Stimulated activated naive CD8-positive, alpha-beta T cell treated with anti-CD3 and anti-CD28 coated beads, Interleukin-15, Interleukin-2, amounts not matched to agents 100 ng/mL and 50 ng/mL, for 24 hours (primary cell): Measurements from ENCODE around the gene OXT.
"Not testable (repeated sequence)": the region's sequence is repeated elsewhere in the genome, so short reads cannot be mapped to it uniquely, and the experiment has no call there.

Experiments
- H3K27ac Mint-ChIP-seq: one replicate; pipeline ENCODE4 v1.8.0; 2021; ENCODE audit warnings: mild to moderate bottlenecking, mixed read lengths
- H3K27me3 Mint-ChIP-seq: one replicate; pipeline ENCODE4 v1.8.0; 2021; ENCODE audit warnings: mixed read lengths
- H3K36me3 Mint-ChIP-seq: one replicate; pipeline ENCODE4 v1.8.0; 2021; ENCODE audit warnings: low read depth, mixed read lengths
- H3K4me1 Mint-ChIP-seq: one replicate; pipeline ENCODE4 v1.8.0; 2021; ENCODE audit warnings: low read depth, mixed read lengths
- H3K4me3 Mint-ChIP-seq: one replicate; pipeline ENCODE4 v1.8.0; 2021; ENCODE audit warnings: mild to moderate bottlenecking, mixed read lengths
- H3K9me3 Mint-ChIP-seq: one replicate; pipeline ENCODE4 v1.8.0; 2021; ENCODE audit warnings: mixed read lengths

Gene OXT

DNA sequence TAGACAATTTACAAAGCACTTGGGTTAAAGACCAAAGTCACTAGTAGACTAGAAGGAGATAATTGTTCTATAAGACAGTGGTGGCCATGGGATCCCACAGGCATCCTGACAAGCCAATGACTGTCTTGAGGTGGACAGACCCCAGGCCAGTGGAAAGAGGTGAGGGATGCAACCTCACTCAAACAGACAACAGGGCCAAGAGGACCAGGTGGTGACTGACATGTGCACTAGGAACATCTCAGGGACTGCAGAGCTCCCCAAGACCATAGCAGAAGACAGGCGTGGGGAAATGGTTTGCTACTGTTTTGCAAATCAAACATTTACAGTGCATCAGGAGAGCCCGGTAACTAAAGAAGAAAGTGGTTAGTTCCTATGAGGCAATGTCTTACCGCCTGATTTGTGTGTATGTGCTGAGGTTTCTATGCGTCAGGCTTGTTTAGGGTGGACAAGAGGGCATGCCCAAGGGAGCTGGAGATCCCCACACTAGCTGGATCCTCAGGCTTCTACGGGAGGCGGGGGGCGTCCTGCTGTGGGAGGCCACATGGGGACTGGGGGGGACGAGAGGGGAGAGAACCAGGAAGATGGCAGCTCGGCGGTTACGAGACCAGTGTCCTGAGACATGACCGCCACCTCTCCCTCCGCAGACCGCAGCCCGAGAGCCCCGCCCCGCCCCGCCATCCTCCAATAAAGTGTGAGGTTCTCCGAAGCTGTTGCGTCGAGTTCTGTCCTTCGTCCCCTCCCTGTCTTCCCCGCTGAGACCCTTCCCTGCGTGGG, 26.2 kb upstream of the OXT start:
- Mint-ChIP-seq H3K9me3 (no peaks in the 10 kb centered on the region), H3K27me3 (no peaks in the 10 kb centered on the region), H3K36me3 (peaks cover 25% of the 10 kb centered on the region), H3K27ac (peak overlapping the region; percentile 29), H3K4me1 (peaks cover 19% of the 10 kb centered on the region), H3K4me3 (peak overlapping the region; percentile 97)

DNA sequence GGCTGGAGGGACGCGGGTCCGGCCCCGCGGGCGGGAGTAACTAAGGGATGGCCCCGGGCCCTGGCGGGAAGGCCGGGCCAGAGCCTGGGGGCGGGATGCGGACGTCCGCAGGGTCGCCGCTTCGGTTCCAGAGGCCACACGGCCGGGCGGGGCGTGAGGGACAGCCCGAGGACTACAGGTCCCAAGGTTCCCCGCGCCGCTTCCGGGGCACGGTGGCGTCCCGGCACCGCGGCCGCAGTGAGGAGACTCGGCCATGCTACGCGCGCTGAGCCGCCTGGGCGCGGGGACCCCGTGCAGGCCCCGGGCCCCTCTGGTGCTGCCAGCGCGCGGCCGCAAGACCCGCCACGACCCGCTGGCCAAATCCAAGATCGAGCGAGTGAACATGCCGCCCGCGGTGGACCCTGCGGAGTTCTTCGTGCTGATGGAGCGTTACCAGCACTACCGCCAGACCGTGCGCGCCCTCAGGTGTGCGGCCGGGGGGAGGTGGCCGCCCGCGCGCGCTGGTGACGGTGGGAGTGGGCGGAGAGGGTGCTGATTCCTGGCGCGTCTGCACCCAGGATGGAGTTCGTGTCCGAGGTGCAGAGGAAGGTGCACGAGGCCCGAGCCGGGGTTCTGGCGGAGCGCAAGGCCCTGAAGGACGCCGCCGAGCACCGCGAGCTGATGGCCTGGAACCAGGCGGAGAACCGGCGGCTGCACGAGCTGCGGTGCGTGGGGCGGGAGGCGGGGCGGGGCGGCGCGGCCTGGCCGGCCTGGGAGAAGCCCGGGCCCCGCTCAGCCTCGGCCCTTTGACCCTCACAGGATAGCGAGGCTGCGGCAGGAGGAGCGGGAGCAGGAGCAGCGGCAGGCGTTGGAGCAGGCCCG, 25.4 kb upstream of the OXT start, which contains the start of gene MRPS26:
TSS of gene MRPS26 (plus strand) at position 237 of the 861 bp plus-strand sequence. CDS start at position 254, 17 bp downstream.
- H3K27ac Mint-ChIP-seq: peak within 1 kb of the TSS; percentile 82
- H3K27me3 Mint-ChIP-seq: no peaks in the 10 kb centered on the region
- H3K4me1 Mint-ChIP-seq: peaks cover 19% of the 10 kb centered on the region
- H3K36me3 Mint-ChIP-seq: peaks cover 31% of the 10 kb centered on the region
- no peaks in the 10 kb centered on the region for H3K9me3 Mint-ChIP-seq
- peak within 1 kb of the TSS; percentile 97 for H3K4me3 Mint-ChIP-seq

DNA sequence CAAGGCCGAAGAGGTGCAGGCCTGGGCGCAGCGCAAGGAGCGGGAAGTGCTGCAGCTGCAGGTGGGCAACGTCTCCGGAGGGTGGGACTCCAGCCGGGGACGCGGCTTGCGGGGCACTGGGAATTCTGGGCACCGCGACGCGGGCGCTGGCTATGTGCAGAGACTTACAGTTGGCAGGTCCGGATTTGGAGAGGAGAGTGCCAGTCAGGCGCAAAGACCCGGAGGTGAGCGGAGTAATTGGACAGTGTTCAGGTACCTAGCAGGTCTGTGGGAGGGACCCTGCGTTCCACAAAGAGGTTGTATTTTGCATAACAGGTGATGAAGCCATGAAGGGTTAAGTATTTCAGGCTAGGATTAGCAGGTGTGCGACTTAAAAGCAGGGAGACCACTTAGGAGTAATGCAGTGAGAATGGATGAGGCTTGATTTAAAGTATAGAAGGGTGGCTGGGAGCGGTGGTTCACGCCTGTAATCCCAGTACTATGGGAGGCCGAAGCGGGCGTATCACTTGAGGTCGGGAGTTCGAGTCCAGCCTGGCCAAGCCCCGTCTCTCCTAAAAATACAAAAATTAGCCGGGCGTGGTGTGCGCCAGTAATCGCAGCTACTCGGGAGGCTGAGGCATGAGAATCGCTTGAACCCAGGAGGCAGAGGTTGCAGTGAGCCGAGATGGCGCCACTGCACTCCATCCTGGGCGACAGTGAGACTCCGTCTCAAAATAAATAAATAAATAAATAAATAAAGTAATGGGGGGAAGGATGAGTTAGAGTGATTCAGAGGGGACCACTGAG, 24.6 kb upstream of the OXT start:
- Mint-ChIP-seq H3K9me3 (no peaks in the 10 kb centered on the region), H3K36me3 (peaks cover 31% of the 10 kb centered on the region)

DNA sequence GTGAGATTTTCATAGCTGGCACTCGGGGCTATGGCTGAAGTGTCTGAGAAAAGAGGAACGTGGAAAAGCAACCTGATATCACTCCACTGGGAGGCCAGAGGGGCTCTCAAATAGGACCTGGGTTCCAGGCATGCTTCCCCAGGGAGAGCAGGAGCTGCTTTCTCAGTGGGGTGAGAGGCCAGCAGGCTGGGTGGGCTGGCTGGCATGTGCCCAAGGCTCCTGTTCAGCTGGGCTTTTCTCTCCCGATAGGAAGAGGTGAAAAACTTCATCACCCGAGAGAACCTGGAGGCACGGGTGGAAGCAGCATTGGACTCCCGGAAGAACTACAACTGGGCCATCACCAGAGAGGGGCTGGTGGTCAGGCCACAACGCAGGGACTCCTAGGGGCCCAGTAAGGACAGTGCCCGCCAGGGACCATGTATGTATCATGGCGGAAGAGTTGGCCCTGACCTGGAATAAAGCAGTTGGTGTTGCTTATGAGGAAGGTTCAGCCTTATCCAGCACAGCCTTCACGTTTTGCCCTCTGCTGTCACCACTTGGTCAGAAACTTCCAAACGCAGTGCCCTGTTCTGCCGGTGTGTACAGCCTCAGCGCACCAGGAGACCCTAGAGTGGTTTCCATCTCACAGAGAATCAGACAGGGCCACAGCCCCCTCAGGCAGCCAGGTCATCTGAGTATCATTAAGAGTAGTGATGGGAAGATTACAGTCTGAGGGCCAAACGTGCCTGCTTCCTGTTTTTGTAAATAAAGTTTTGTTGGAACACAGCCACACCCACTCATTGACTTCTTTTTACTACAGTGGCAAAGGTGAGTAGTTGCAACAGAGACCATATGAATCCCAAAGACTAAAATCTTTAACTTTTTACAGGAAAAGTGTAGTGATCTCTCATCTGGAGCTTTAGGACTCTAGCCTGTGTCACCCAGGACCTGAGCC, 23.7 kb upstream of the OXT start:
- H3K27ac Mint-ChIP-seq: peak overlapping the region; percentile 36
- peaks cover 31% of the 10 kb centered on the region for H3K36me3 Mint-ChIP-seq

More for the DNA sequence above, 24.6 kb upstream of the OXT start:
- H3K4me1 Mint-ChIP-seq: peaks cover 19% of the 10 kb centered on the region
- no peaks in the 10 kb centered on the region for H3K27me3 Mint-ChIP-seq
- H3K27ac Mint-ChIP-seq: peak overlapping the region; percentile 82
- H3K4me3 Mint-ChIP-seq: peak overlapping the region; percentile 97

DNA sequence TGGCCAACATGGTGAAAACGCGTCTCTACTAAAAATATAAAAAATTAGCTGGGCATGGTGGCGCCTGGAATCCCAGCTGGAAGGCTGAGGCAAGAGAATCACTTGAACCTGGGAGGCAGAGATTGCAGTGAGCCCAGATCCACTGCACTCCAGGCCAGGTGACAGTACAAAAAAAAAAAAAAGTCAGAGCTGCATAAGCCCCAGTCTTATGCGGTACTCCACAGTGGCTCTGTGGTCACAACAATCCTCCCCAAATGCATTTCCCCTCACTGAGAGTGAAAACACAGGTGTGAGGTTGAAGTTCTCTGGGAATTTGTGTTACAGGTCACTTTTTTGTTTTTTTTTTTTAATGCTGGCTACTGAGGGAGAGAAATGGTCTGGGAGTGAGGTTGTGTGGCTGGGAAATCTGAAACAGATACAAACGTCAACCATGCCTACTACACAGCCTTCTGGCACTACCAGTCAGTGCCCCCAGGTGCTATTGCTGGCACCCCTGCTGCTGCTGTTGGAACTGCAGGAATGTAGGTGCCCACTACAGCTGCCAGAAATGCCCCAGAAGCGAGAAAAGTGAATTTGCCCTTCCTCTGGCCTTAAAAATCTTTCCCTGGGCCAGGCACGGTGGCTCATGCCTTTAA, 19.9 kb upstream of the OXT start:
- Mint-ChIP-seq H3K4me3 (no peak overlapping the region), H3K27me3 (no peaks in the 10 kb centered on the region), H3K9me3 (no peaks in the 10 kb centered on the region), H3K27ac (no peak overlapping the region), H3K4me1 (peaks cover 11% of the 10 kb centered on the region), H3K36me3 (peaks cover 30% of the 10 kb centered on the region)

More for the DNA sequence above, 23.7 kb upstream of the OXT start:
- Mint-ChIP-seq H3K4me1 (peaks cover 19% of the 10 kb centered on the region), H3K9me3 (no peaks in the 10 kb centered on the region), H3K4me3 (peak overlapping the region; percentile 97), H3K27me3 (no peaks in the 10 kb centered on the region)

DNA sequence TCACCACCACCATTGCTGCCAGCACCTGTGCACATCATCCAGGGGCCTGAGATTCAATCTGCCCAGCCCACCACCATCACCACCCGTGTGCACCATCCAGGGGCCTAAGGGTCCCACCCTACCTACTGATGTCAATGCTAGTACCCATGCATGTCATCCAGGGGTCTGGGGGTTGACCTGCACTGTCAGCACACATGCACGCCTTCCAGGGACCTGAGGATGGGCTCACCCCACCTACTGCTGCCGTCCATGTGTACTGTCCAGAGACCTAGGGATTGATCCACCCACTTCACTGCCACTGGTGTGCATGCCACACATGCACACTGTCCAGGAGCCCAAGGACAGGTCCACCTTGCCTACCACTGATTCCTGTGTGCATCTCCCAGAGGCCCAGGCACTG, 11.9 kb upstream of the OXT start:
- no peaks in the 10 kb centered on the region for H3K36me3 Mint-ChIP-seq
- no peaks in the 10 kb centered on the region for H3K27me3 Mint-ChIP-seq
- no peaks in the 10 kb centered on the region for H3K9me3 Mint-ChIP-seq
- H3K27ac Mint-ChIP-seq: no peak overlapping the region
- H3K4me1 Mint-ChIP-seq: peaks cover 4% of the 10 kb centered on the region
- H3K4me3 Mint-ChIP-seq: no peak overlapping the region

DNA sequence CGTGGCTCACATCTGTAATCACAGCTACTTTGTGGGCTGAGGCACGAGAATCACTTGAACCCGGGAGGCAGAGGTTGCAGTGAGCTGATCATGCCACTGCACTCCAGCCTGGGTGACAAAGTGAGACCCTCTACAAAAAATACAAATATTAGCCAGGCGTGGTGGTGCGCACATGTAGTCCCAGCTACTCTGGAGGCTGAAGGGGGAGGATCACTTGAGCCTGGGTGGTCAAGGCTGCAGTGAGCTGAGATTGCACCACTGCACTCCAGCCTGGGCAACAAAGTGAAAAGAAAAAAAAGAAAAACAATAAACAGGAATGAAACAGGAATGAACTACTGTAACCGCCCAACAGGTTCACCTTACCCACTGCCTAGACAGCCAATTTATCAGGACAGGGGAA, 7.3 kb upstream of the OXT start:
- H3K36me3 Mint-ChIP-seq, H3K4me1 Mint-ChIP-seq, H3K9me3 Mint-ChIP-seq, H3K4me3 Mint-ChIP-seq, H3K27me3 Mint-ChIP-seq, H3K27ac Mint-ChIP-seq: not testable (repeated sequence)

DNA sequence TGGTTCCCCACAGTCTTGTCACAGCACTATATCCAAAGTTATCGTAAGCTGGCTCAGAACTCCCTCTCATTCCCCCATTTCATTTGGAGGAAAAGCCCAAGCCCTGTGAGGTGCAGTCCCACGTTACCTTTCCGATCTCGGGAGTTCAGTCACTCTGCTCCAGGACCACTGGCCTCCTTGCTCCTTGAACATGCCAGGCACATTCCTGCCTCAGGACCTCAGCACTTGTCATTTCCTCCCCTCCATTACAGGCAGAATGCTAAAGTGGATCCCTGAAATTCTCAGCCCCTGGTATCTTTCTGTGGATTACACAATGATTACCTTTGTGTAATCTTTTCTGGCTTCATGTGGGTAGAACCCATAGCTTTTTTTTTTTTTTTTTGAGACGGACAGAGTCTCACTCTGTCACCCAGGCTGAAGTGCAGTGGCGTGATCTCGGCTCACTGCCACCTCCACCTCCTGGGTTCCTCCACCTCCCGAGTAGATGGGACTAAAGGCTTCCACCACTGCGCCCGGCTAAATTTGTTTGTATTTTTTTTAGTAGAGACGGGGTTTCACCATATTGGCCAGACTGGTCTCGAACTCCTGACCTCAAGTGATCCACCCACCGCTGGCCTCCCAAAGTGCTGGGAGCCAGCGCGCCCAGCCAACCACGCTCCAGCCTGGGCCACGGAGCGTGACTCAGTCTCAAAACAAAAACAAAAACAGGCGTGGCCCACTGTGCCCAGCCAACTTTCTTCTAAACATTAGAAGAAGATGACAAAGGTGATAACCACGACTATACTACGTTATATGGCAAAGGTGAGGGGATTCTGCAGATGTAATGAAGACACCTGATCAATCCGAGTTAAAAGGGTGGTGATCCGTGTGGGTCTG, 4.0 kb upstream of the OXT start:
- no peak overlapping the region for H3K4me3 Mint-ChIP-seq
- no peaks in the 10 kb centered on the region for H3K9me3 Mint-ChIP-seq
- no peaks in the 10 kb centered on the region for H3K36me3 Mint-ChIP-seq
- no peak overlapping the region for H3K27ac Mint-ChIP-seq
- peaks cover 19% of the 10 kb centered on the region for H3K4me1 Mint-ChIP-seq
- no peaks in the 10 kb centered on the region for H3K27me3 Mint-ChIP-seq

DNA sequence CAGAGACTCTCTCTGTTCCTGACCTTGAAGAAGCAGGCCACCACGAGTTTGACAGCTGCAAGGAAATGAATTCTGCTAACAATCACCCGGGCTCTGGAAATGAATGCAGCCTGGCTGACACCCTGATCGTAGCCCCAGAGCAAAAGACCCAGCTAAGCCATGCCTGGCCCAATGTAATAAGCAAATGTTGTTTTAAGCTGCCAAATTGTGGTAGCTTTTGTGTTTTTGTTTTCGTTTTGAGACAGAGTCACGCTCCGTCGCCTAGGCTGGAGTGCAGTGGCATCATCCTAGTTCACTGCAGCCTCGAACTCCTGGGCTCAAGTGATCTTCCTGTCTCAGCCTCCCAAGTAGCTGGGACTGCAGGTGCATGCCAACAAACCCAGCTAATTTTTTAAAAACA, 3.3 kb upstream of the OXT start:
- H3K36me3 Mint-ChIP-seq: no peaks in the 10 kb centered on the region
- no peak overlapping the region for H3K4me3 Mint-ChIP-seq
- peaks cover 22% of the 10 kb centered on the region for H3K4me1 Mint-ChIP-seq
- no peak overlapping the region for H3K27ac Mint-ChIP-seq
- H3K9me3 Mint-ChIP-seq: no peaks in the 10 kb centered on the region
- H3K27me3 Mint-ChIP-seq: no peaks in the 10 kb centered on the region

DNA sequence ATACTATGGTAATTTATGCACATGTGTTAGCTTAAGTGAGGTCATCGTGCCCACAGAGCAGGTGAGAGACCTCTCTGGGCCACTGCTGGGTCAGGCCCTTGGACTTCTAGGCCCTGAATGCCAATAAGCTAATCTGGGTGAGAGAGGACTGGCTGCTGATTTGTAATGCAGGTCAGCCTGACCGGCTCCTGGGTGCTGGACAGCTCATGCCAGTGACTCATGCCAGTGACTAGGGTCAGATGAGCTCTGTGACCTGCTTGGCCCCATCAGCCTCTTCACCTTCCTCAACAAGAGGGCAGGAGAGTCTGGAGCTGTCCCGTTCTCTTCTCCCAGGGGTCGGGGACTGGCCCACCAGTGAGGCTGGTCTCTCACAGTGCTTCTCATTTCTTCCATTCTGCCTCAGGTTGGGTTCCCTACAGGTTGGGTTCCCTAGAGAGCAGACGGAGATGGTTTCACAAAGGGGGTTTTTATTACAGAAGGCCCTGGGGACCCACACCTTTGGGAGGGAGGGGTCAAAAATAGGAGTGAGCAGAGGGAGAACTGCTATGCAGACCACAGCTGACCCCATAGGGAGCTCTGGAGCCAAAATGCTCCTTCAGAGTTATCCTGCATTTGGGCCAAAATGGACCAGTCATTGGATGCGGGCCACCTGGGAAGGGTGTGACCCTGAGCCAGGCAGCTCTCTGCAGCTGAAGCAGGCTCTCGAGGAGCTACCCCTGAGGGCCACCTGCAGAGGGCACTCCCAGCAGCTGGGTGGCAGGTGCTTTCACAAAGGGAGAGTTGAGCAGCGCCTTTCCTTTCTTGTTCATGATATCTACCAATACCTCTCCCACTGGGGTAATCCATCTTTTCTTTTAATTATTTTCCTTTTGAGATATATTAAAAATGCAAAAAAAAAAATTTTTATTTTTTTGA, 2.2 kb upstream of the OXT start:
- Mint-ChIP-seq H3K36me3 (no peaks in the 10 kb centered on the region), H3K27ac (no peak overlapping the region), H3K4me1 (peaks cover 21% of the 10 kb centered on the region), H3K27me3 (no peaks in the 10 kb centered on the region), H3K4me3 (no peak overlapping the region), H3K9me3 (no peaks in the 10 kb centered on the region)

DNA sequence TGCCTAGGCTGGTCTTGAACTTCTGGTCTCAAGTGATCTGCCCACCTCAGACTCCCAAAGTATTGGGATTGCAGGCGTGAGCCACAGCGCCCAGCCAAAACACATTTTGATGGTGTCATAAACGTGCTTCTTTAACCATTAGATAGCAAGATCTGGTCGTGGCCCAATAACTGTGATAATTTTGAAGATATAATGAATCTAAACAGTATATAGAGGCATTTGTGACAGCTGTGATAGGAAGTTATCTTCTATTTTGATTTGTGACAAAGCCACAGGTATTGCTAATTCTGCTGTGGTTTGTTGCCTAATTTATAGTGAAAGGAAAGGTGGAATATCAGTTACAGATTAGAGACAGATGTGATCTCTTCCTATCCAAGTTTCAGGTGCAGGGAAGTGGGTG, 695 bp upstream of the OXT start:
- H3K36me3 Mint-ChIP-seq: no peaks in the 10 kb centered on the region
- H3K4me1 Mint-ChIP-seq: peaks cover 15% of the 10 kb centered on the region
- no peaks in the 10 kb centered on the region for H3K27me3 Mint-ChIP-seq
- H3K27ac Mint-ChIP-seq: no peak overlapping the region
- H3K4me3 Mint-ChIP-seq: peak overlapping the region; percentile 63
- H3K9me3 Mint-ChIP-seq: no peaks in the 10 kb centered on the region

DNA sequence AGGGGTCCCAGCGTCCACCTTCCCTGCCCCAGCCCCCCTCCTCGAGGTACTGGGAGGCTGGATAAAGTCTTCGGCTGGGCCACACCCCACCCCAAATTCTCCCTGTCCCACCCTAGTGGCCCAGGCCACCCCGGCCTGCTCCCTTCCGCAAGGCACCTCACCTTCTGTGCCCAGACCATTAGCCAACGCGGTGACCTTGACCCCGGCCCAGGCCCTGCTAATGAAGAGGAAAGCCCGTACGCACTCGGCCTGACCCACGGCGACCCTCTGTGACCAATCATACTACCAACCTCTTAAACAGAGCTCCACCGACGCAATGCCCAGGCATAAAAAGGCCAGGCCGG, 182 bp upstream of the OXT start:
- H3K36me3 Mint-ChIP-seq: no peaks in the 10 kb centered on the region
- no peaks in the 10 kb centered on the region for H3K27me3 Mint-ChIP-seq
- no peaks in the 10 kb centered on the region for H3K9me3 Mint-ChIP-seq
- H3K27ac Mint-ChIP-seq: no peak overlapping the region
- H3K4me3 Mint-ChIP-seq: peak overlapping the region; percentile 63
- peaks cover 15% of the 10 kb centered on the region for H3K4me1 Mint-ChIP-seq
